Activated CD4-positive, alpha-beta T cell treated with anti-CD3 and anti-CD28 coated beads for 1 hour (primary cell): ENCODE results near the gene ACOT7.
"Not testable (repeated sequence)": the region's sequence is repeated elsewhere in the genome, so short reads cannot be mapped to it uniquely, and the experiment has no call there.

Experiments used
- DNase-seq: peaks from one replicate; pipeline ENCODE4 v3.0.0-alpha.2; 2020

Gene ACOT7, protein sequence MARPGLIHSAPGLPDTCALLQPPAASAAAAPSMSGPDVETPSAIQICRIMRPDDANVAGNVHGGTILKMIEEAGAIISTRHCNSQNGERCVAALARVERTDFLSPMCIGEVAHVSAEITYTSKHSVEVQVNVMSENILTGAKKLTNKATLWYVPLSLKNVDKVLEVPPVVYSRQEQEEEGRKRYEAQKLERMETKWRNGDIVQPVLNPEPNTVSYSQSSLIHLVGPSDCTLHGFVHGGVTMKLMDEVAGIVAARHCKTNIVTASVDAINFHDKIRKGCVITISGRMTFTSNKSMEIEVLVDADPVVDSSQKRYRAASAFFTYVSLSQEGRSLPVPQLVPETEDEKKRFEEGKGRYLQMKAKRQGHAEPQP

GRCh38 chr1:6393400-6394187 lies at the start of gene ACOT7:
Gene ACOT7 (minus strand): TSS chr1:6393767. CDS start chr1:6393399, 368 bp downstream.
- DNase-seq, result peak; percentile 83

- no peak for DNase-seq
Observed at GRCh38 chr1:6441586-6441985, 48.0 kb upstream of the ACOT7 start.

DNA sequence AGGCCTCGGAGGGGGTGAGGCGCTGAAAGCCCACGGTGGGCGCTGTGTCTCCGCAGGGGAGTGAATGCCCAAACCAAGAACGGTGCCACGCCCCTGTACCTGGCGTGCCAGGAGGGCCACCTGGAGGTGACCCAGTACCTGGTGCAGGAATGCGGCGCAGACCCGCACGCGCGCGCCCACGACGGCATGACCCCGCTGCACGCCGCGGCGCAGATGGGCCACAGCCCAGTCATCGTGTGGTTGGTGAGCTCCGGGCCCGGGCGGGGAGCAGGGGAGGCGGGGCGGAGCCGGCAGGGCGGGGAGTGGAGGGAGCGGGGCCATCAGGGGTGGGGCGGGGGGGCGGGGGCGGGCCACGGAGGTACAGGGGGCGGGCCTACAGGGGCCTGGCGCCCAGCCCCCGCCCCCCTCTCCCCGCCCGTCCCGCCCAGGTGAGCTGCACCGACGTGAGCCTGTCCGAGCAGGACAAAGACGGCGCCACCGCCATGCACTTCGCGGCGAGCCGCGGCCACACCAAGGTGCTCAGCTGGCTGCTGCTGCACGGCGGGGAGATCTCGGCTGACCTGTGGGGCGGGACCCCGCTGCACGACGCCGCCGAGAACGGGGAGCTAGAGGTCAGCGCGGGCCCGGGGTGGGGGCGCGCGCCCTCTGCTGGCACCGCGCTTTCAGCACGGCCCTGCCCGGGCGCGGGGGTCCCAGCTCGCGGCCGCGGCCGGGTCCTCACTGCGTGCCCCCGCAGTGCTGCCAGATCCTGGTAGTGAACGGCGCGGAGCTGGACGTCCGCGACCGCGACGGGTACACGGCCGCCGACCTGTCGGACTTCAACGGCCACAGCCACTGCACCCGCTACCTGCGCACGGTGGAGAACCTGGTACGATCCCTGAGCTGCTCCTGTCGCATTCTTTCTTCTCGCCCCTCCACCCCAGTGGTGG lies 46.9 kb upstream of the ACOT7 start:
- DNase-seq, result peak; percentile 60

DNA sequence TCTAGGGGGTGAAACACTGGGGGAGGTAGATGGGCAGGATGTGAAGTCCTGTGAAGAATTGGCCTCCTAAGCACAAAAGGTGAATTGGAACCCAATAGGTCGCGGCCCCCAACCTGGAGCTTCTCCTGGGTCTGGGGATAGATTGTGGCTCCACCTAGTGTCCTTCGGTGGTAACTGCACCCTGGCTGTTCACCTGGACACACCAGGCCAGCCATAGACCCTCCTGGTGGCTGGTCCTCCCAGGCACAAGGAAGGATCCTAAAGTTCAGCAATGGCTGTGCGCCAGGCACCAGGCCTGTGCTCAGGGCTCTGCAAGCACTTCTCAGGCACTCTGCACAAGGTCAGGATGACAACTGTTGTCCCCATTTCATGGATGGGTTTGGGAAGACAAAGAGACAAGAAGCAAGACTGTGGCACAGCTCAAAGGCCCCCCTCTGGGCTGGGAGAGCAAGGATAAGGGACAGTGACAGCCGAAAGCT lies 44.5 kb upstream of the ACOT7 start:
- DNase-seq, result peak; percentile 56

GRCh38 chr1:6437012-6437700 lies 43.6 kb upstream of the ACOT7 start:
- DNase-seq, result not testable (repeated sequence)

DNA sequence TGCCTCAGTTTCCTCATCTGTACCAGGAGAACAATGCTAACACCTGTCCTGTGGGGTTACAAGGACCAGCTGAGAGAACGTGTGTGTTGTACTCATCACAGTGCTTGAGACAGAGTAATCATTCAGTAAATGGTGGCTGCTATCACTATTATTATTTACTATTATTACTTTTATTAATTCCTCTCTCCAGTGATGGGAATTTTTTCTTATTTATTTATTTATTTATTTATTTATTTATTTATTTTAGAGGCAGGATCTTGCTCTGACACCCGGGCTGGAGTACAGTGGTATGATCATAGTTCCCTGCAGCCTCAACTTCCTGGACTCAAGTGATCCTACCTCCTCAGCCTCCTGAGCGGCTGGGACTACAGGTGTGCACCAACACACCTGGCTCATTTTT lies 42.7 kb upstream of the ACOT7 start:
- DNase-seq, result not testable (repeated sequence)

GRCh38 chr1:6435547-6435946 lies 42.0 kb upstream of the ACOT7 start:
- no peak for DNase-seq

- no peak for DNase-seq
Observed at GRCh38 chr1:6435129-6435528, 41.6 kb upstream of the ACOT7 start.

DNA sequence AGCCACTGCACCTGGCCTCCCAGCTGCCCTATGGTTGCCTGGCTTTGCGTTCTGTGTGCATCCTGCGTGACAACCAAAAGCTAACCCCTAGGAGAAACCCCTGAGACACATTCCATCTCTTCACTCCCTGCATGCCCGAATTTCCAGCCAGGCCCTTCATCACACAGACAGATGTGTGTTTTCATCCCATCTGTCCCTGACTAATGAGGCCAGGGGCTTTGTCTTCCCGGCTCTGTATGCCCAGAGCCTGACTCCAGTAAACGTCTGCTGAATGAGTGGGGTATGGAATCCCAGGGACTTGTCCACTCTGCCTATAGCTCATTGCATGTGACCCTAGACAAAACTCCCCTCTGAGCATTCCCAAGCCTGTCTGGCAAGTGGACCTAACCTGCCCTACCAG lies 40.6 kb upstream of the ACOT7 start:
- no peak for DNase-seq

DNA sequence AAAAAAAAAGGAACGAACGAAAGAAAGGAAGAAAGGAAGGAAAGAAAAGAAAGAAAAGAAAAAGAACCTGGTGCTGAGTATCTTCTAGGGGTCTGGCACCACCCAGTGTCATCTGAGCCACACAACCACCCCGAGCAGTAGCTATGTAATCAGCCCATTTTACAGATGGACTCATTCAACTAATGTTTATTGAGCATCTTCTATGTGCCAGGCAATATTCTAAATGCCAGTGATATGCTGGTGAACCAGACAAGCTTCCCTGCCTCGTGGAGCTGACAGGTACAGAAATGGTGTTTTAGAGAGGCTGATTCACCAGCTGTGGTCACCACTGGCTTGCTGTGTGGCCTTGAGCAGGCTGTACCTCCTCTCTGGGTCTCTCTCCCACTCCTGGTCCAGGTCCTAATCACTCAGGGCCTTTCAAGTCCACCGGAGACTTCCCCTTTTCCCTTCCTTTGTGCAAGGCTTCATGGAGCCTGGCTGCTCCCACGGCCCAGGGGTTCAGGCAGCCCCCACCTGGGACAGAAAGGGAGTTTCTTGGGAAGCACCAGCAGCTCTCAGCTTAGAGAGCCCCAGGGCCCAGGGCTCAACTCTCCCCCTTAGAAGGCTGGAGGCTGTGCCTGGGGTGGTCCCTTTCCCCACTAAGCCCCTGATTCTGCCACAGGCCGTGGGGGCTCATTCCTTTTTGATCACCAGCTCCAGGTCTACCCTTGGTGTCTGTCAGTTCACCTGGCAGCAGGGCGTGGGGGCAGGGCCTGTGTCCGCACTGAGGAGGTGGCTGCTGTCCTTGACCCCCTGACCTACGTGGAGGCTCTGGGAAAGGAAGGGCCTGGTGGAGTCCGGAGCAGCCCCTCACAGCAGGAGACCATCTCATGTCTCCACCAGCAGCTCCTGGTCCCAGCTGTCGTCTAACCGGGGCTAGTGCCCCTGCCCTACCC lies 38.3 kb upstream of the ACOT7 start:
- DNase-seq, result not testable (repeated sequence)

DNA sequence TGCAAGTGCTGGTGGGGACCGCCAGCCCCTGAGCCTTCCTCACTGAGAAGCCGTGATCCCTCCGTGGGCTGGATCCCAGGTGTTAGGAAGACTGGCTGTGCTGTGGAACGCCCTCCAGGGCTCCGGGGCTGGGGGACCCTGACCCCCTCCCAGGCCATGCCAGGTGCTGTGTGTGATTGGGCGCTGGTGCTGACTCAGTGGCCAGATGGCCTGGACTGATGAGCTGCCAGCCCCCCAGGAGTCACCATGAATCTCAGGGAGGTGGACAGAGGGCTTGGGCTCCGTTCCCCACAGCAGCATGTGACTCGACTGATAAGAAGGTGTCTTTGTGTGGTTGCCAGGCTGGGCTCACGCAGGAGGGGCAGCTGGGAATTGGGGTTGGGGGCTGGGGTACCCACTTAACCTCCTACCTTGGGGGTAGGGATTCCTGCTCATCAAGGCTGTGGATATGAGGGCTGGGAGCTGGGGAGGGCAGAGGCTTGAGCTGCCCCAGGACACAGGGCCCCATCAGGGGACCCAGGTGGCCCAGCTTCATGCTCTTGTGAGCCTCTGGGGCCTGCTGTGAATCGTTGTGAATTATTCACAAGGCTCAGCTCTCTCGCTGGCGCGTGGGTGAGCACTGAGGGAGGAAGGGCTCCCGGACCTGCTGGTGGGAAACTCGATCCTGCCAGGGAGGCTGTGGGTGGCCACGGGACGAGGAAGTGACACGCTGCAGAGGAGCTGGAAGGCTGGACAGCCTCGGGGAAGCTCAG lies 36.3 kb upstream of the ACOT7 start:
- not testable (repeated sequence) for DNase-seq

- DNase-seq, result not testable (repeated sequence)
Observed at GRCh38 chr1:6428453-6428852, 34.9 kb upstream of the ACOT7 start.

- DNase-seq, result no peak
Observed at GRCh38 chr1:6427441-6428390, 34.1 kb upstream of the ACOT7 start.

- DNase-seq, result no peak
Observed at GRCh38 chr1:6426972-6427350, 33.4 kb upstream of the ACOT7 start.

GRCh38 chr1:6426277-6426971 lies 32.9 kb upstream of the ACOT7 start:
- no peak for DNase-seq

GRCh38 chr1:6425658-6426057 lies 32.1 kb upstream of the ACOT7 start:
- DNase-seq, result no peak

- no peak for DNase-seq
Observed at GRCh38 chr1:6424619-6425593, 31.3 kb upstream of the ACOT7 start, which contains the start of gene ESPN. Gene ESPN (plus strand): TSS chr1:6424776. CDS start chr1:6424956, 180 bp downstream.
